Inflammatory macrophage treated with lipopolysaccharide for 4 hours (primary cell): ENCODE measurements around the gene BACE1-AS.
"Not testable (repeated sequence)": the region's sequence is repeated elsewhere in the genome, so short reads cannot be mapped to it uniquely, and the experiment has no call there.

Source experiments
- DNase-seq: peaks from one replicate; pipeline ENCODE4 v3.0.0-alpha.2; 2020

BACE1-AS gene

GRCh38 chr11:117295438-117296137 is 4.4 kb downstream of the BACE1-AS start:
- no peak for DNase-seq

GRCh38 chr11:117296881-117297280 is 5.7 kb downstream of the BACE1-AS start:
- no peak for DNase-seq

DNA sequence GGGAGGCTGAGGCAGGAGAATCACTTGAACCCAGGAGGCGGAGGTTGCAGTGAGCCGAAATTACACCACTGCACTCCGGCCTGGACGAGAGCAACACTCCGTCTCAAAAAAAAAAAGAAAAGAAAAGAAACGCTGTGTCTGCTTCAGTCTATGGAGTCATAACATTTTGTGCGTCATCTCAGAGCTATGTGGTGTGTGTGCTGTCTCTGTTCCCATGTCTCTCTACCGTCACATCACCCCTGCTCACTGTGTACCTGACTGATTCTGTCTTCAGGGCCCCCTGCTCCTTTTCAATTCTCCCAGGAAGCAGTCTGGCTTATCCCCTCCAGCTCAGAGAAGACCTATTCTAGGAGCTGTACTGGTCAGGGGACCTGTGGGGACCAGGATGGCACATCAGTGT is 7.0 kb downstream of the BACE1-AS start:
- no peak for DNase-seq

DNA sequence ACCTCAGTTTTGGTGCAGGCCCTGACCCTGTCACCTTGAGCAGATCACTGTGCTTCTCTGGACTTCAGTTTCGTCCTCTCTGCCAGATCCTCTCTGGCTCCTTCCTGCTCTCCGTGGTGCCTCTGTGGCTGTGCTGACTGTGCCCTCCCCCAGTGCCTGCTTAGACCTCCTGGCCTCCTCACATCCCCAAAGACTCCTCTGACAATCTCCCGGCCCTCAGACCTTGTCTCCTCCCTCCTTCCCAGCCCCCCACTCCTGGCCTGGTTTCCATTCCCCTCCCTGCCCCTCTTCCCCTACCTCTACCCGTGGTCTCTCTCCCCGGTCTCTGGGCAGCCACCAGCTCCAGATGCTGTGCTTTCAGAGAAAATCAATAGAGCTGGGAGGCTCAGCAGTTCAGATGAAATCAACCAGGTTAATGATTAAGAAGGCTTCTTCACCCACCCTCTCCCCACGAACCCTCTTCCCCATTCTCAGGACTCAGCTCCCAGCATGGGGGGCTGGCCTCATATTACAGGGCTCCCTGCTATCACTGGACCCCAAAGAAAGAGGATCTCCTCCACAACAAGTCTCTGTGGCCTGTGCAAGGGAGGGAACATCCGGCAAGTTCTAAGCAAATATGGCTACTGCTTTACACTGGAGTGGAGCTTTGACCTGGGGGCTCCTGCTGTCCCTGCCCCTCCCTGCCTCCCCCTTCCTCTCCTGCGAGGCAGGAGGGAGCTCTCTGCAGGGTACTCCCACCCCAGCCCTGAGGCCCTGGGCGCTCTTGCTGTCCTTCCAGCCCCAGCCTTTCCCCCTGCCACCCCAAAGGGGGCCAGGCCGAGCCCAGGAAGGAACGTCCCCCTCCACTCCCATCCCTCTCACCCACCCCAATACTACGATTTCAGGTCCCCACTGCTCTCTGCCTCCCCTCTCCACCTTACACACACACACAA is 8.5 kb downstream of the BACE1-AS start:
- DNase-seq = no peak

DNA sequence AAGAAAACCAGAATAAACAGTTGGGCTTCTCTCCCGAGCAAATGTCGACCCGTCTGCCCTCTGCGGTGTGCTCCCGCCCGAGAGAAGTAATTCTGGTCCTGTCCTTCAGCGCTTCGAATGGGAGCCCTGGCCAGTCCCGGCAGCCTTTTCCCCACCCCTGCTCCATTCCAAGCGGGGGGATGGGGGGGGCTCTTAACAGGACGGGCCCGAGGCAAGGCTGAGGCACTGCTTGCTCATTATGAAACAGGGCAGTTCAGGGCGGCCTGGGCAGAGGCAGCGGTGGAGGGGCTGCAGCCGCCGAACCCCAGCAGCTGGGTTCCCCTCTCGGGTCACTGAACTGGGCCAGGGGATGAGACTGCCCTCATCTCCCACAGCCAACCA is 9.1 kb downstream of the BACE1-AS start:
- DNase-seq = no peak

DNA sequence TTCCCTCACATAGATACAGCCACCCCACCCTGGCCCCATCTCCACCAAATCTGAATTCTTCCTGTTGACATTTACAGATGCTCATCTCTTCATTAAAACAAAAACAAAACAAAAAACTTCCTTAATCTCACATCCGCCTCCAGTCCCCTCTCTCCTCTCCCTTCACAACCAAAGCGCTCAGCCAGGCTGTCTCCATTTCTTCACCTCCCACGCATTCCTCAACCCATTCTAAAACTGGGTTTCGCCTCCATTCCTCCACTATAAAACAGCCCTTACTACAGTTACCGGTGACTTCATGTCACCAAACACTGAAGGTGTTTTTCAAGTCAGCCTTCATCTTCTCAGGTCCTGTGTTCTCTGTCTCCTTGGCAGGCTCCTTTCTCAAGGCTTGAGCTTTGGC is 9.6 kb downstream of the BACE1-AS start:
- DNase-seq = no peak

DNA sequence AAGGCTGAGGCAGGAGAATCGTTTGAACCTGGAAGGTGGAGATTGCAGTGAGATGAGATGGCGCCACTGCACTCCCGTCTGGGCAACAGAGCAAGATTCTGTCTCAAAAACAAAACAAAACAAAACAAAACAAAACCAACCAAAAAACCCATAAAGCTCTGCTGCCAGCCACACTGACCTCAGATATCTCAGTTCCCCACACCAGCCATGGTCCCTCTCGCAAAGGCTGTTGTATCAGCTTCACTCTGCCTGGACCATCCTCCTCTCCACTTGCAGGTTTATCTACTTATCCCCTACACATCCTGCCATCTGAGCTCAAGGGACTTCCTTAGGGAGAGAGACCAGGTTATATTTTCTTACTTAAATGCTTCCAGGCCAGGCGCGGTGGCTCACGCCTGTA is 11.1 kb downstream of the BACE1-AS start:
- DNase-seq = no peak

GRCh38 chr11:117303101-117303500 is 12.0 kb downstream of the BACE1-AS start:
- no peak for DNase-seq

DNA sequence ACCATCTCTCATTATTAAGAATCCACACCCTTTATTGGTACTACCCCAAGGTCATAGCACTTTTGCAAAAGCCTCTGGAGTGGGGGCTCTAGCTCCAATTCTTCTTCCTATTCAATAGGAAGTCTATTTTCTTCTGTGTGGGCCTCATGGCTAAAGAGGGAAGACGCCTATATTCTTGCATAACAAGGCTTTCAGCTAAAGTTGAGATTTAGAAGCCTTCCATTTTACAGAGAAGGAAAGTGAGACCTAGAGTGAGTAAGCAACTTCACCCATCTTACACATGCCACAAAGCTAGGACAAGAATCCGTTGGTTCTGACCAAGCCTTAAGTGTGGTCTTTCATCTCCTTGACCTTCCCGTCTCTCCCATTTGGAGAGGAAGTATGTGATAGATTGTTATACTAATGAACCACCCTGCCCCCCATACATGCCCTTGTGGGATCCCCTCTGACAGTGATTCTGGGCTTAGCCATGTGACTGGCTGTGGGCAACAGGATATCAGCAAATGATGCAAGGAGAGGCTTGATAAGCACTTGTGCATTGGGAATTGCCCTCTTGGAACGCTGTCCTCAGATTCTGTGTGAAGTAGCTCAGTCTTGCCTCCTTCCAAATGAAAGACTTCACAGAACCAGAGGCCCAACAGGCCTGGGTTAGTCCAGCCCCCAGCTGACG is 12.6 kb downstream of the BACE1-AS start:
- DNase-seq = peak; percentile 65

DNA sequence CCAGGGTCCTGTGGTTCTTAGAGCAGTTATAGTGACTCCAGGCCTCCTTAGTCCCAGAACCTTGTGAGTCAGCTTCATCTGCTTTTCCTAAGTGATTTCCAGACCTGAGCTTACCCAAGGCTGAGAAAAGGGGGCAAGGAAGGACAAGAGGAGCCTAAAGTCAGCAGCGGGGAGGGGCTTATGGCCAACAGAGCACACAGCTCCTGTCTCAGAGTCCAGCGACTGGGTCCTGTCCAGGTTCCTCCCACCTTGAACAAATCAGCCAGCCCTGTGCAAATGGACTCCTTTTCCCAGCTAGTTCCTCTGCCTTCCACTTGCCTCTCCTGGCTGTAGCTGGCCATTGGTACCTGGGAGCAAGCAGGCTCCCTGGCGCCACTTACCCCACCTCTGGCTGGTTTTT is 14.0 kb downstream of the BACE1-AS start:
- DNase-seq = no peak

GRCh38 chr11:117309310-117309709 is 18.2 kb downstream of the BACE1-AS start:
- DNase-seq = no peak

DNA sequence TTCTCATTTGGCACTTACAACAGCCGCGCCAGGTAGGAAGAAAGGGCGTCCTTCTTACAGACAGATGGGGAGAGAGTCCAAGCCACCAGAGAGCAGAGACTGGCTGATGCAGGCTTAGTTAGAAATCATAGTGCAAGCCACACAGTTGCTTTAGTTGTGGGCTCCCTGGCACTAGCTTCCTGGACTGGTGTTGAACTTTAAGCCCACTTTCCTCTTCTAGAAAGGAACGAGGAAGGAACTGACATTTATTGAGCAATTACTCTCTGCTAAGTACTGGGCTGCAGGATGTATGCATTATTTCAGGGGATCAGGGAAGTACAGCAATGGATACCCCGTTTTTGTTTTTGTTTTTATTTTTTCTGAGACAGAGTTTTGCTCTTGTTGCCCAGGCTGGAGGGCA is 21.9 kb downstream of the BACE1-AS start:
- DNase-seq = peak; percentile 62

GRCh38 chr11:117313828-117314768 is 23.0 kb downstream of the BACE1-AS start:
- DNase-seq = peak; percentile 25

DNA sequence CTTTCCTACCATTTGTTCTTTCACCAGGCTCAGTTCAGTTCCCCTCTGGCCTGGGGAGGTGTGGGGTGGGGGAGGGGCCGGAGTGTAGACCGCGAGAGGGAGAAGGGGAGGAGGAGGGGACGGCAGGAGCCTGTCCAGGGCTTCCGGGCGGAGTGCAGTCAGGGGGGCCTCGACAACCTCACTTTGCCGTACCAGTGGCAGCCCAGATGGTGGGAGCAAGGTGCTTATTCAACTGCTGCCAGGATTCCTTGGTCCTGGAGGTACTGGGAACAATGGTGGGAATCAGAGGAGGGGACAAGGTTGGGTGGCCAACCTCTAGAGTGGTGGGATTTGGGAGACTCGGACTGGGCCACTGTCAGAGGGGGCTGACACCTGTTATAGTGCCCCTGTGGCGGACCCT is 23.7 kb downstream of the BACE1-AS start:
- no peak for DNase-seq

GRCh38 chr11:117315285-117316196 is 24.4 kb downstream of the BACE1-AS start:
- no peak for DNase-seq

GRCh38 chr11:117316197-117316961 is 25.2 kb downstream of the BACE1-AS start, which contains the start of gene BACE1:
Gene BACE1 (minus strand): TSS chr11:117316256. CDS start chr11:117315795, 461 bp downstream.
- peak; percentile 57 for DNase-seq

- DNase-seq = no peak
Observed at GRCh38 chr11:117318738-117319137, 27.6 kb downstream of the BACE1-AS start.

DNA sequence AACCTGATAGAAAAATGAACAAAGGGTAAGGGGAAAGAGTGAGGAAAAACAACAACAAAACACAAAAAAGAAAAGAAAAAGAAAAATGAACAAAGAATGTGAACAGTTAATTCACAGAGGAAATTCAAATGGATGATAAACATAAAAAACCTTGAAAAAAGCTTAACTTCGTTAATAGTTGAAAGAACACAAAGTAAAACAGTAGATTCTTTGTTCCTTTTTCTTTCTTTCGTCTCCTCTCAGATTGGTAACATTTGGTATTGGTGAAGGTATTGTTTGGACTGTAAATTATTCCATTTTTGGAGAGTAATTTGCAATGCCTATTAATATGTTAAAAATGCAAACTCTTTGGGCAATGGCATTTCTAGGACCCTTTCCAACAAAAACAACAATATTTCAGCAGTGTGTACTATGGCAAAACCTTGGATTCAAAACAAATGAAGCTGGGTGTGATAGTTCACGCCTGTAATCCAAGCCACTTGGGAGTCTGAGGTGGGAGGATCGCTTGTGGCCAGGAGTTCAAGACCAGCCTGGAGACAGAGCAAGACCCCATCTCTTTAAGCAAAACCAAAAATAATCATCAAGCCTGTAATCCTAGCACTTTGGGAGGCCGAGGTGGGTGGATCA is 28.2 kb downstream of the BACE1-AS start:
- no peak for DNase-seq

- DNase-seq = not testable (repeated sequence)
Observed at GRCh38 chr11:117327255-117327566, 36.1 kb downstream of the BACE1-AS start.
